ENCODE measurements around the gene TRIM4.
"Not testable (repeated sequence)": the region's sequence is repeated elsewhere in the genome, so short reads cannot be mapped to it uniquely, and the experiment has no call there.

TRIM4 gene, protein sequence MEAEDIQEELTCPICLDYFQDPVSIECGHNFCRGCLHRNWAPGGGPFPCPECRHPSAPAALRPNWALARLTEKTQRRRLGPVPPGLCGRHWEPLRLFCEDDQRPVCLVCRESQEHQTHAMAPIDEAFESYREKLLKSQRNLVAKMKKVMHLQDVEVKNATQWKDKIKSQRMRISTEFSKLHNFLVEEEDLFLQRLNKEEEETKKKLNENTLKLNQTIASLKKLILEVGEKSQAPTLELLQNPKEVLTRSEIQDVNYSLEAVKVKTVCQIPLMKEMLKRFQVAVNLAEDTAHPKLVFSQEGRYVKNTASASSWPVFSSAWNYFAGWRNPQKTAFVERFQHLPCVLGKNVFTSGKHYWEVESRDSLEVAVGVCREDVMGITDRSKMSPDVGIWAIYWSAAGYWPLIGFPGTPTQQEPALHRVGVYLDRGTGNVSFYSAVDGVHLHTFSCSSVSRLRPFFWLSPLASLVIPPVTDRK

GRCh38 chr7:99918959-99919813, at the start of gene TRIM4:
Gene TRIM4 (minus strand): TSS chr7:99919530. CDS start chr7:99919401, 129 bp downstream.
- peak; percentile 80 for DNase-seq

DNA sequence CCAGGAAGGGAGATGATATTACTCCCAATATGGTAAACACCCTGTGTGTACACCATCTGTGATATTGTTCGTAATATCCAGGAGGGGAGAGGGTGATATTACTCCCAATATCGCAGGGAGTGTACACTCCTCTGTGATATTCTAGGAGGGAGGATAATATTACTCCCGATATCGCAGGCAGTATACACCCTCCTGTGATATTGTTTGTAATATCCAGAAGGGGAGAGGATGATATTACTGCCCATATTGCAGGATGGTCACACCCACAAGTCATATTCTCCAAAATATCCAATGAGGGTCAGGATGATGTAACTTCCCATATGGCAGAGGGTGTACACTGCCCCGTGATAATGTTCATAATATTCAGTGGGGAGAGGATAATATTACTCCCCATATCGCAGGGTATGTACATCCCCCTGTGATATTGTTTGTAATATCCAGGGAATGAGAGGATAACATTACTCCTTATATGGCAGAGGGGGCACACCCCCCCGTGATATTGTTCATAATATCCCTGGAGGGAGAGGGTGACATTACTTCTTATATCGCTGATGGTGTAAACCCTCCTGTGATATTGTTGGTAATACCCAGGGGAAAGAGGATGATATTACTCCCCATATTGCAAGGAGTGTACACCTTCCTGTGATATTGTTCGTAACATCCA, 39.4 kb upstream of the TRIM4 start:
- no peak for DNase-seq

DNA sequence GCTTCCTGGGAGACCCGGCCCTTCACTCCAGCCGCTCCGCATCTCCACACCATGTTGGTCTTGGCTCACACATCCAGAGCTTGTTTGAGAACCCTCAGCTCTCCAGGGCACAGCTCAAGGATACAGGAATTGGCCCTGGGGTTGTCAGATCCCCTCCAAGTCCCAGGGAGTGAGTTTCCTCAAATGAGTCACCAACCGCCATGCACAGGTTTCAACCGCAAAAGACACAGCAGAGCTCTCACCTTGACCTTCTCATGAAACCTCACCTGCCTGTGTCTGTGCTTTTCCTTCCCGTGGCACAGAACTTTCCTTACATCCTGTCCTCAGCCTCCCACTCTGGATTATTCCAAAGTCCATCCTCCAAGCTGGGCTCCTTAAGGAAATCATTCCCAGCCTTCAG, 35.9 kb upstream of the TRIM4 start:
- no peak for DNase-seq

- DNase-seq = not testable (repeated sequence)
Measured at GRCh38 chr7:99954643-99955042, 35.3 kb upstream of the TRIM4 start.

DNA sequence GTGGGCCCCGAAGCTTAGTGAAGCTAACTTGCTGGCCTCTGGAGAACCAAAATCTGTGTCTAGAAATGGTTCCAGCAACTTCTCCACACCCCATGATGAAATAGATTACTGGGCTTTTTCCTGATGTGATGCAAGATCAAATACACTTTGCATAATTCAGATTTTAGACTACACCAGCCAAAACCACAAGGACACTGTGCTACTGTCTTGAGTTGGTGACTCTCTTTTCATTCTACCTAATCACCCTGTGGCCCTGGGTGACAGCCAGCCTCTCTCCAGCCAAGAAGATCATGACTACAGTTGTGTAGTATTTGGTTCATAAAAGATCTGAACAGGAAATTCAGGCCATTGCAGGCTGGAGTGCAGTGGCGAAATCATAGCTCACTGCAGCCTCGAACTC, 34.3 kb upstream of the TRIM4 start:
- DNase-seq = no peak

DNA sequence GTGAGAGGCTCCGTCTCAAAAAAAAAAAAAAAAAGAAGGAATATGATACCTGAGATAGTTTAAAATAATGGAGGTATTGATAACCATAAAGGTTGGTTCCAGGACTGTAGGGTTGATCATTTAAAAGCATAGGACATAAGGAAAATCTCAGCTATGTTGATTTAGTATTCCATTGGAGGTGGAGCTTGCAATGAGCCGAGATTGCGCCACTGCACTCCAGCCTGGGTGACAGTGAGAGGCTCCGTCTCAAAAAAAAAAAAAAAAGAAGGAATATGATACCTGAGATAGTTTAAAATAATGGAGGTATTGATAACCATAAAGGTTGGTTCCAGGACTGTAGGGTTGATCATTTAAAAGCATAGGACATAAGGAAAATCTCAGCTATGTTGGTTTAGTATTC, 33.3 kb upstream of the TRIM4 start:
- DNase-seq = not testable (repeated sequence)

DNA sequence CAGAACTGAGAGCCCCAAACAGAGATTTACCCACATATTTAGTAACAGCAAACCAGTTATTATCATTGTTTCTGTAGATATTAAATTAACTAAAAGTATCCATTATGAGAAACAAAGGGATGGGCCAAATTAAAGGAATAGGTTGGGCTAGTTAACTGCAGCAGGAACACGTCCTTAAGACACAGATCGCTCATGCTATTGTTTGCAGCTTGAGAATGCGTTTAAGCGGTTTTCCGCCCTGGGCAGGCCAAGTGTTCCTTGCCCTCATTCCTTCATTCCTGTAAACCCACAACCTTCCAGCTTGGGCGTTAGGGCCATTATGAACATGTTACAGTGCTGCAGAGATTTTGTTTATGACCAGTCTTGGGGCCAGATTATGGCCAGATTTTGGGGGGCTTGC, 31.5 kb upstream of the TRIM4 start:
- DNase-seq = not testable (repeated sequence)

GRCh38 chr7:99949645-99950228, 30.4 kb upstream of the TRIM4 start:
- no peak for DNase-seq

DNA sequence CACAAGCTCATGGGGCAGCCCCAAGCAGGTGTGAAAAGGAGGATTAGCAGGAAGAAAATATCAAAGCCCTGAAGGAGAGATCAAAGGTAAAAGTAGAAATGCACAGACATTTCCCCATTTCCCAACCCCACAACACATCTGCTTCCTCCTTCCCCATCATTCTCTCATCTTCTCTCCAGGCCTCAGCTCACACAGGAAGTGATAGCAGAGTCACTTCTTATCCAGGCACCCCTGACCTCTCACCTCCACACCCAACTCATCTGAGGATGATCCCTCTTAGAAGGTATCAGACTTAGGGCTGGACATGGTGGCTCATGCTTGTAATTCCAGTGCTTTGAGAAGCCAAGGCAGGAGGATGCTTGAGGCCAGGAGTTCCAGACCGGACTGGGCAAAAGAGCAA, 28.3 kb upstream of the TRIM4 start:
- no peak for DNase-seq

GRCh38 chr7:99944497-99945070, 25.3 kb upstream of the TRIM4 start:
- no peak for DNase-seq

DNA sequence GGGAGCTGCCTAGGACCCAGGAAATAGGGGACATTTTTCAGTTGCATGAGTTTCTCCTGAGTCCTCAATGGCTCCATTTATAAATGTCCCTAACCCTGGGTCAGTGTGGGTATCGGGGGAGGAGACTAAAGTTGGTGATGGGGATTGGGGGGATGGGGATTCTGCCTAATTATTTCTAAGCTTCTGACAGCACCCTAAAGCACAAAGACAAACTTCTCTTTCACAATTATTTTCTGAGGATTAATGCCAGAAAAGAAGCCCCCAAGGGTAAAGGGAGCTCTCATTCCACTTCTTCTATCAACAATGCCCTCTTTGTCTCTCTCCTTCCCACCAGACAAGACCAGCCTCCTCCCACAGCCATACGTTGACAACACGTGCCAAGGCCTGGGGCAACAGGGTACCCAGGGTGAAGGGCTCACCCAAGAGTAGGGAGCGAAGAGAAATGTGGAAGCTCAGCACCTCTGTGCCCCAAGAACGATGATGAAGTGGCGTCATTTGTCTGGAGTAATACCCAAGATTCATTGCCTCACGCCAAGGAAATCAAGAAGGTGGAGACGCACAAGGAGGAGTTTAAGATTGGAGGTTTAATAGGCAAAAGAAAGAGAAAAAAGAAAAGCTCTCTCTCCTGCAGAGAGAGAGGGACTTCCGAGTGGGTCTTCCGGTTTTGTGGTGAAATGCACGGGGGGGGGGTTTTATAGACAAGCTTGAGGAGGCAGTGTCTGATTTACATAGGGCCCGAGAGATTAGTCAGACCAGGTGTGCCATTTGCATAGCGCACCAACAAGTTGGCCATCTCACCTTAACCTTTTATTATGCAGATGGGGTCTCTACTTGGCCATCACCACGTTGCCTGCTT, 24.5 kb upstream of the TRIM4 start:
- DNase-seq = no peak

GRCh38 chr7:99938296-99938695, 19.0 kb upstream of the TRIM4 start:
- DNase-seq = no peak

- not testable (repeated sequence) for DNase-seq
Measured at GRCh38 chr7:99935009-99935408, 15.7 kb upstream of the TRIM4 start.

- no peak for DNase-seq
Measured at GRCh38 chr7:99930376-99930775, 11.0 kb upstream of the TRIM4 start.

GRCh38 chr7:99929730-99930053, 10.4 kb upstream of the TRIM4 start:
- DNase-seq = no peak

DNA sequence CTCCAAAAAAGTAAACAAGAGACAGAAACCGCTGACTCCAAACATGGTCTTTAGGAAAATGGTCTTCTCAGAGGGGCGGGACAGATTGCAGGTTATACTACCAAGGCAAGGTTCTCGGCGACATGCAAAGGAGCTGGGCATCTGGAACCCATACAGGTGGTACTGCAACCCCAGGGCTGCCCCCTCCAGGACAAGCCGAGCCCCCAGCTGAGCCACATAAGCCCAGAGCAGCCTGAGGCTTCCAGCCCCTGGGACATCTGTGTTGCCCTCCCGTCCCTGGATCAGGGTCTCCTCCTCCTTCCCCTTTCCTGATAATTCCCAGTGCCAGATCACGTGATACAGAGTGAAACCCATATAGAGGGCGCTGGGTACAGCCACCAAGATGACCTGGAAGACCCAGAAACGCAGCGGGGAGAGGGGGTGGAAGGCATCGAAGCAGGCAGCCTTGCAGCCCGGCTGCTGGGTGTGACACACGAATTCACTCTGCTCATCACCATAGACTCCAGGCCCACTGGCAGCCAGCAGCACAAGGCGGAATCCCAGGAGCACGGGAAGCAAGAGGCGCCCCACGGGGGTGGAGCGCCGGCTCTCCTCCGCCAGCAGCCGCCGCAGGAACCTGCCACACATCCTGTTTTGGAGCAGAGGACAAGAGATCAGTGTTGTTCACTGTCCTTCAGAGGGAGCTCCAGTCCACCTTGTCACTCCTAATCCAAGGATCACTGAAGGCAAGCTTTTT, 9.8 kb upstream of the TRIM4 start, which contains the start of gene GJC3:
Gene GJC3 (minus strand): TSS at position 627 of the 736 bp plus-strand sequence. CDS start 0 bp downstream, at position 627.
- DNase-seq = peak; percentile 52

DNA sequence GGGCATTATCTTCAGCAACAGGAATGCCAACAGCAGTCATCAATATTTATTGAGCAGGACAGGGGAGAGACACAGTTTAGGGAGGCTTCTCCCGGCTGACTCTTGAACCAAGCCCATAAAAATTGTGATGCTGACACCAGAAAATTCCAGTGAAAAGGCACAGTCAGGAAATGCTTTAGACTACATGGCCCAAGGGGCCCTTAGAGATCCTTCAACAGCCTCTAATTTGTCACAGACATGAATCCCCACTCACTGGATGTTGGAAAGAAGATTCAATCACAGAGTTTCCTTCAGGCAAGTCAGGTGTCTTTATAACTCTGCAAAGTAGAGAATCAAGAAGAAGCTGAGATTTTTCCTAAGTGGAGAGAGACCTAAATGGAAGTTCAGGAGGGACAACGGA, 8.9 kb upstream of the TRIM4 start:
- DNase-seq = no peak

GRCh38 chr7:99927536-99927935, 8.2 kb upstream of the TRIM4 start:
- DNase-seq = no peak

DNA sequence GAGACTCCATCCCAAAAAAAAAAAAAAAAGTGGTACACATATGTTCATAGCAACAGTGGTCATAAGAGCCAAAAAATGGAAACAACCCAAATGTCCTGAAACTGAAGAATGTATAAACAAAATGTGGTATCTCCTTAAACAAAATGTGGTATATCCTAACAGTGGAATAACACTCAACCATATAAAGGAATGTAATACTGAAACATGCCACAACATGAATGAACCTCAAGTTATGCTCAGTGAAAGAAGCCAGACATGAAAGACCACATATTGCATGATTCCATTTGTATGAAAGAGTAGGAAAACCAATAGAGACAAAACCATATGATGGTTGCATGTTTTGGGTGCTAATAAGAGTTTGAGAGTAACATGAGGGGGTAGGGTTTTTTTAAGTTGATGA, 7.0 kb upstream of the TRIM4 start:
- DNase-seq = no peak

- DNase-seq = no peak
Measured at GRCh38 chr7:99923200-99923599, 3.9 kb upstream of the TRIM4 start.

DNA sequence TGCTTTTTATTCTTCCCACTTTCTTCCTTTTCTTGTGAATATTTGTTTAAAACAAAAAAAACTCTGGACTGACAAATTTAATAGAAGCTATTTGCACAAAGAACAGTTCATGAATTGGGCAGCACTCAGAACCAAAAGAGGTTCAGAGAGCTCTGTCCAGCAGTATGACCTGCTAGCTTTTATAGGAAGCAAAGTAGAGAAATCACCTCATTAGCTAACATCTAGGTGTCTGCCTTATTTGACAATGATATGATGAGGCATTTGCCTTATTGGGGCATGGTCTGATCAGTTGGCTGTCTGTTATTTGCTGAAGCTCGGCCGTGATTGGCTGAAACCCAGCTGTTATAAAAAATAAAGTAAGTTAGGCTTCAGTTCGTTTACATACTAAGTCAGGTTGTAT, 819 bp upstream of the TRIM4 start:
- DNase-seq = no peak
